ENCODE results near the gene GAS1.

- TF ChIP-seq ZBTB33 (IDR thresholded peaks at IDR 0.05) (no peak), CTCF (IDR thresholded peaks at IDR 0.05; ENCODE audit: low read depth, low read length, missing input control) (no peak), GABPA (IDR thresholded peaks at IDR 0.05 in 1 of 2, conservative IDR thresholded peaks at IDR 0.05 in 1 of 2) (no peak), RAD21 (IDR thresholded peaks at IDR 0.05) (no peak), SP1 (IDR thresholded peaks at IDR 0.05) (no peak), ATF3 (IDR thresholded peaks at IDR 0.05) (no peak), TAF1 (conservative IDR thresholded peaks at IDR 0.05) (no peak), FOXA2 (IDR thresholded peaks at IDR 0.05) (no peak), REST (IDR thresholded peaks at IDR 0.05) (no peak), FOXA1 (IDR thresholded peaks at IDR 0.05) (no peak)
These were observed 6.1 kb downstream of the GAS1 start for GRCh38 chr9:86941197-86941596.

Data from liver (tissue), 3 donors.